Measurements from ENCODE around the gene NOVA2. TPM values are rescaled to one million over a fixed set of nuclear protein-coding genes. Genes with fewer than 3 reads are reported as not detected.
A peak's percentile ranks its signal among the peaks of the same experiment; 100 is the strongest.

The NOVA2 gene
- total RNA-seq, 2 experiments from 2014 or later = not detected

DNA sequence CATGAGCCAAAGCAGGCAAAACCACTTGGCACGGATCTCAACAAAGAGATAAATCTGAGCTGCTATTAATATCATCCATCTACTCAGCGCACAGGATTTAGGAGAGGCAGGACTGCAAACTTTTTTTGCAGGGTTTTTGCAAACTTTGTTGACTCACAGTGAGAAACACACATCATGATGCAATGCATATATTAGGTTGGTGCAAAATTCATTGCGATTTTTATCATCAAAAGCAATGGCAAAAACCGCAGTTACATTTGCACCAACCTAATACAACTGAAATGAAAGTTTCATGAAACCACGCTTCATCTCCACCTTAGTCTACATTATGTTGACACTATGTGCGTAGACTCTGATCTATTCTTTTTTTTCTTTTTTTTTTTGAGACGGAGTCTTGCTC, 4.5 kb upstream of the NOVA2 start:
- DNase-seq (no peak), ATAC-seq (ENCODE audit: poor library complexity) (no peak)
- no peak overlapping the region for H3K27ac Mint-ChIP-seq
- H3K4me3 Mint-ChIP-seq = no peak overlapping the region
- intact Hi-C loops (cut with DNase I, micrococcal nuclease) = no loop called here
- H3K27me3 ChIP-seq (ENCODE audit: control insufficient read depth in 1 of 2, insufficient read depth in 2 of 2, low read length in 2 of 2) = peaks cover 25 to 30% of the 10 kb centered on the region in 2 experiments
- no peaks in the 10 kb centered on the region for H3K36me3 ChIP-seq (ENCODE audit: insufficient read depth, low read length)
- H3K36me3 Mint-ChIP-seq (ENCODE audit: low read depth) = no peaks in the 10 kb centered on the region
- H3K4me1 Mint-ChIP-seq (ENCODE audit: low read depth) = no peaks in the 10 kb centered on the region
- H3K27me3 Mint-ChIP-seq = peaks cover 72% of the 10 kb centered on the region
- ChIA-PET POLR2A (no interaction called here), CTCF (no interaction called here)
- H3K4me3 ChIP-seq (ENCODE audit: low read length) = no peak overlapping the region
- peaks cover 6% of the 10 kb centered on the region for H3K4me1 ChIP-seq (ENCODE audit: insufficient read depth, low read length)
- no peak overlapping the region for H3K27ac ChIP-seq (ENCODE audit: low read depth in 1 of 2, low read length in 2 of 2)
- H3K9me3 ChIP-seq (ENCODE audit: control insufficient read depth in 1 of 2, insufficient read depth in 1 of 2, low read length in 2 of 2) = peaks cover 0 to 6% of the 10 kb centered on the region in 2 experiments
- TF ChIP-seq, protein P1, sequence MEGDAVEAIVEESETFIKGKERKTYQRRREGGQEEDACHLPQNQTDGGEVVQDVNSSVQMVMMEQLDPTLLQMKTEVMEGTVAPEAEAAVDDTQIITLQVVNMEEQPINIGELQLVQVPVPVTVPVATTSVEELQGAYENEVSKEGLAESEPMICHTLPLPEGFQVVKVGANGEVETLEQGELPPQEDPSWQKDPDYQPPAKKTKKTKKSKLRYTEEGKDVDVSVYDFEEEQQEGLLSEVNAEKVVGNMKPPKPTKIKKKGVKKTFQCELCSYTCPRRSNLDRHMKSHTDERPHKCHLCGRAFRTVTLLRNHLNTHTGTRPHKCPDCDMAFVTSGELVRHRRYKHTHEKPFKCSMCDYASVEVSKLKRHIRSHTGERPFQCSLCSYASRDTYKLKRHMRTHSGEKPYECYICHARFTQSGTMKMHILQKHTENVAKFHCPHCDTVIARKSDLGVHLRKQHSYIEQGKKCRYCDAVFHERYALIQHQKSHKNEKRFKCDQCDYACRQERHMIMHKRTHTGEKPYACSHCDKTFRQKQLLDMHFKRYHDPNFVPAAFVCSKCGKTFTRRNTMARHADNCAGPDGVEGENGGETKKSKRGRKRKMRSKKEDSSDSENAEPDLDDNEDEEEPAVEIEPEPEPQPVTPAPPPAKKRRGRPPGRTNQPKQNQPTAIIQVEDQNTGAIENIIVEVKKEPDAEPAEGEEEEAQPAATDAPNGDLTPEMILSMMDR (IDR thresholded peaks at IDR 0.05) = no peak
- H3K9me3 Mint-ChIP-seq = no peaks in the 10 kb centered on the region

DNA sequence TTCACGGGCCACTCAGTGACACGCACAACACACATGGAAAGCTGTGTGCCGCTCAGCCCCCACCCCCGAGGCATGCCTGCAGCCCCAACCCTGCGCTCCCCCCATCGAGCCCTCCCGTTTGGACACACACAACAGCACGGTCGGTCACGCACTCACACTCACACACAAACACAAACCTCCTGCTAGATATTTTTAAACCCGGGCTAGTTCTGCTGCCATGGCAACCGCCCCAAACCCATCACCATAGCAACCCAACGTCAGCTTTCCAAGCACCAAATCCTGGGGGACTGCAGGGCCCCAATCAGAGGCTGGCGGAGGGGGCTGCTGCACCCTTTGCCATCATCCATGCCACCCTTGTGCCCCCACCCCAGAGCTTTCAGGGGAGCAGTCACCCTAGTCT, 2.5 kb upstream of the NOVA2 start:
- H3K4me1 ChIP-seq (ENCODE audit: insufficient read depth, low read length) = peaks cover 26% of the 10 kb centered on the region
- ATAC-seq (ENCODE audit: poor library complexity) (no peak), DNase-seq (peak in 1 of 14 experiments; percentile 21)
- H3K9me3 ChIP-seq (ENCODE audit: control insufficient read depth in 1 of 2, insufficient read depth in 1 of 2, low read length in 2 of 2) = peaks cover 0 to 6% of the 10 kb centered on the region in 2 experiments
- Mint-ChIP-seq H3K4me3 (no peak overlapping the region), H3K9me3 (no peaks in the 10 kb centered on the region), H3K4me1 (ENCODE audit: low read depth) (peaks cover 14% of the 10 kb centered on the region), H3K36me3 (ENCODE audit: low read depth) (no peaks in the 10 kb centered on the region), H3K27me3 (peaks cover 75% of the 10 kb centered on the region), H3K27ac (no peak overlapping the region)
- peaks cover 41 to 45% of the 10 kb centered on the region in 2 experiments for H3K27me3 ChIP-seq (ENCODE audit: control insufficient read depth in 1 of 2, insufficient read depth in 2 of 2, low read length in 2 of 2)
- H3K27ac ChIP-seq (ENCODE audit: low read depth in 1 of 2, low read length in 2 of 2) = no peak overlapping the region
- no peaks in the 10 kb centered on the region for H3K36me3 ChIP-seq (ENCODE audit: insufficient read depth, low read length)
- intact Hi-C loops (cut with DNase I, micrococcal nuclease) = no loop called here
- ChIA-PET CTCF (interaction anchor here (0.5 kb wide), 1 partner anchor 864 kb away, joined by 3 read pairs; no protein-coding TSS in a partner anchor), POLR2A (no interaction called here)
- TF ChIP-seq, protein P1 (IDR thresholded peaks at IDR 0.05) = no peak
- no peak overlapping the region for H3K4me3 ChIP-seq (ENCODE audit: low read length)

DNA sequence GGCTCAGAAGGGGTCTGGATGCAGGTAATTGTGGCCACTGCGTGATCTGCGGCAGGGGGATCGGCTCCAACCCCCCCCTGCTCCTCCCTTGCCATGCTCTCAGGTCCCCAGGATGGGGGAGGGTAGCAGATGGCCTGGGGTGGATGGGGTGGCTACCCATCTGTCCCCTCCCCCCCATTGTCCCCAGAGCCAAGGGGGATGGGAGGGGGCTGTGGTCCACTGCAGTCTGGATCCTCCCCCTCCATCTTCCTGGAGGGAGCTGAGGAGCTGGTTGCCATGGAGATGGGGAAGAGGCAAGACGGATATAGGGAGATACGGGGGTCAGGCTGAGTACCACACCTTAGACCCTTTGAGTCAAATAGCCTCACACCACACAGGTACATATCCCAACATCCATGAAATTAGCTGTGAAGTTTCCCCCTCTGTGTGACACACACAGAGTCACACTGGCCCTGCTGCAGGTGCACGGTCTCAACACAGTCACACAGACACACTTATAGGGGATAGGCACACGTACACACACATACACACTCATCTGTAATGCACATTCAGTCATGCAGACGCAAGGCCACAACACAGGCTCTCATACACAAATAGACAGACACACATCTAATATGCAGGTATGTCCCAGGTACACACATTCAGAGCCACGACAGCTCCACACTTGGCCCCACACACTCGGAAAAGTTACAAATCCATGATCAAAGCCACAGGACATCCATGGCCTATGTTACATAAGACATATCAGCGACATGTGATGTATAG, 1.8 kb upstream of the NOVA2 start:
- Mint-ChIP-seq H3K4me1 (ENCODE audit: low read depth) (peaks cover 18% of the 10 kb centered on the region), H3K27me3 (peaks cover 75% of the 10 kb centered on the region), H3K4me3 (no peak overlapping the region), H3K27ac (no peak overlapping the region), H3K36me3 (ENCODE audit: low read depth) (no peaks in the 10 kb centered on the region), H3K9me3 (no peaks in the 10 kb centered on the region)
- no peak overlapping the region for H3K4me3 ChIP-seq (ENCODE audit: low read length)
- DNase-seq (peak in 1 of 14 experiments; percentile 21), ATAC-seq (ENCODE audit: poor library complexity) (no peak)
- no peak overlapping the region for H3K27ac ChIP-seq (ENCODE audit: low read depth in 1 of 2, low read length in 2 of 2)
- intact Hi-C loops (cut with DNase I, micrococcal nuclease) = no loop called here
- ChIA-PET POLR2A (no interaction called here), CTCF (no interaction called here)
- TF ChIP-seq, protein P1 (IDR thresholded peaks at IDR 0.05) = no peak
- H3K9me3 ChIP-seq (ENCODE audit: control insufficient read depth in 1 of 2, insufficient read depth in 1 of 2, low read length in 2 of 2) = peaks cover 0 to 6% of the 10 kb centered on the region in 2 experiments
- H3K36me3 ChIP-seq (ENCODE audit: insufficient read depth, low read length) = no peaks in the 10 kb centered on the region
- H3K4me1 ChIP-seq (ENCODE audit: insufficient read depth, low read length) = peaks cover 27% of the 10 kb centered on the region
- H3K27me3 ChIP-seq (ENCODE audit: control insufficient read depth in 1 of 2, insufficient read depth in 2 of 2, low read length in 2 of 2) = peaks cover 48 to 52% of the 10 kb centered on the region in 2 experiments

Measured in CD4-positive, alpha-beta T cell (primary cell).